ENCODE results near the gene NR2E1. TPM values are rescaled to one million over a fixed set of nuclear protein-coding genes. Genes with fewer than 3 reads are reported as not detected.

Gene NR2E1
- total RNA-seq, 1 donor from 2014 or later, result not detected

GRCh38 chr6:108152446-108152845 is 13.4 kb upstream of the NR2E1 start:
- intact Hi-C loops (cut with micrococcal nuclease), result no loop called here

DNA sequence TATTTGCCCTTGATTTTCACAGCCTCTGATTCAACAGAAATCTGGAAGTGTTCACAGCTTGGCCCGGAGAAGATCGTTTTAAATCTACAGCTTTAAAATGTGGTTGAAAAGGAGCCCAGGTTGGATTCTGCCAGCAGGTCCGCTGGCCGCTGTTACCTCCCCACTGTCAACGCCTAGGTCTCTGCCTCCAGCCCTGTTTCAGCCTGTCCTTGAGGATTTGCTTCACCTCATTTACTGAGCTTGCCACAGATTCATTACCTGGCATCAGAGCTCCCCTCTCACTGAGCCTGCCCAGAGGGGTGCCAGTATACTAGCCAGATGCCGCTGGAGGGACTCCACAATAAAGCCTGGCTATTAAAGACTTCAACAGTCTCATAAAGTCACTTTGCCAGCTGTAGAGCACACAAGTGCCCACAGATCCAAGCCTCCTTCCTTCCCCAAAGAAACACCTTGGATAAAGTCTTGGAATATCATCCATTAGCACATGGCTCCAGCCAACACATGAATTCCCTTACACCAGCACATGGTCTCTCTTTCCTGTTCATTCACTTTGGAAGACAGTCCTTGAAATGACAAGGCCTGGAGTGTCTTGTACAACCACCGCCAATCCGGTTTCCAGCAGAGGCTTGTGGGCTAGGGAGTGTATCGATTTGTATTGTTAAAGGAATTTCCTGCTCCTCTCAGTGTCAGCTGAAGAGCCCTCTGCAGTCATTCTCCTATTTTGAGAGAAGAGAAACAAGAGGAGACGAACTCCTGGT is 9.5 kb upstream of the NR2E1 start:
- intact Hi-C loops (cut with micrococcal nuclease), result loop anchor here (2.0 kb wide), 1 partner anchor 14 kb away; no protein-coding TSS in a partner anchor

GRCh38 chr6:108156938-108157233 is 8.9 kb upstream of the NR2E1 start:
- intact Hi-C loops (cut with micrococcal nuclease), result loop anchor here (2.0 kb wide), 1 partner anchor 14 kb away; no protein-coding TSS in a partner anchor

DNA sequence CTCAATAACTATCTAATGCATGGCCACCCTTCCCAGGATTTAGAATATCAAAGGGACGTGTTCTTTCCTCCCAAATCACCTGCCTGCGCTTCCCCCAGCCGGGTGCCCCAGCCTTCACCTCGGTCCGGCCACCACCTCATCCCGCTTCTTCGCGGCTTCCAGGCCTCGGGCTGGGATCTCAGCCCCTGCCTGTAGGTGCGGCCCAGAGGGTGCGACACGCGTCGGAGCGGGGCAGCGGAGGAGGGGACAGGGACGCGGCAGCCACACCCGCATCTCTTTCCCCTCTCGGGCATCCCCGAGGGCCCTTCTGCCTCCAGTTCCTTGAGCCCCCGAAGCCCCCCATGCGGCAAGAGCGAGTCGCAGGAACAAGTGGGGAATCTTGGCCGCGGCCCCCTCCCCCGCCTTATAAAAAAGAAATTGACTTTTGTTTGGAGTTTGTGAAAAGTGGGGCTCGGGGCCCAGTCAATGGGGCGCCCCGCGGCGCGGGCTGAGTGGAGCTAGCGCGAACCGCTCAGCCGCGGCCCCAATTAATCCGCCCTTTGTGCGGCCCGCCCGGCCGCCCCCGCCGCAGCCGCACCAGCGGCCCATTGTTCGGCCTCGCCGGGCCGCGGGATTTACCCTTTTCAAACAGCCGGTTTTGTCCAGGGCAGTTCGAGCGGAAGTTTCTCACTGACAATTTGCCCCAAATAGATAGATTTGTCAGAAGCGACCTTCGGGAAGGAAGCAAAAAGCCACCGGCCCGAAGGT is 8.4 kb upstream of the NR2E1 start:
- intact Hi-C loops (cut with micrococcal nuclease), result loop anchor here (2.0 kb wide), 1 partner anchor 13 kb away; no protein-coding TSS in a partner anchor

GRCh38 chr6:108157981-108158525 is 7.8 kb upstream of the NR2E1 start:
- intact Hi-C loops (cut with micrococcal nuclease), result loop anchor here (2.0 kb wide), 1 partner anchor 13 kb away; no protein-coding TSS in a partner anchor

GRCh38 chr6:108159981-108160380 is 5.8 kb upstream of the NR2E1 start:
- intact Hi-C loops (cut with micrococcal nuclease), result loop anchor here (10.0 kb wide), 1 partner anchor 665 kb away; the partner anchor contains the start of gene SOBP

GRCh38 chr6:108161724-108162282 is 4.0 kb upstream of the NR2E1 start:
- intact Hi-C loops (cut with micrococcal nuclease), result loop anchor here (10.0 kb wide), 1 partner anchor 667 kb away; the partner anchor contains the start of gene SOBP

DNA sequence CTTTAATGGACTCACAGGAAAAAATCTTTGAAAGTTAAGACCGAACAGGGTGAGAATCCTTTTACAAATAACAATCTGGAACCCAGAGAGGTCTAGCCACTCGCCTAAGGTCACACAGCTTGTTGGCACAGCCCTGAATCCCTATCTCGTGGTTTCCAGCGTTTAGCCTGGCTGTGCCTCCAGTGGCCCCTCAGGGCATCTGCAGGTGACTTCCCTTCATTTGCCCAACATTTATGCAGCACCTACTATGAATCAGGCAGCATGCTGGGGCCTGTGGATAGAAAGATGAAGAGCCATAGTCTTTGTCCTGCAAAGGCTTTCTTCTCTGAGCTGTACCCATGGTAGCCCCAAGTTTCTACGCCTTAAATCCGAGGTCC is 2.6 kb upstream of the NR2E1 start:
- intact Hi-C loops (cut with micrococcal nuclease), result loop anchor here (10.0 kb wide), 1 partner anchor 668 kb away; the partner anchor contains the start of gene SOBP

- intact Hi-C loops (cut with micrococcal nuclease), result loop anchor here (2.0 to 10.0 kb wide), 2 partner anchors 47 to 669 kb away; partner anchors contain the start of gene SOBP
Observed at GRCh38 chr6:108163644-108164542, 1.9 kb upstream of the NR2E1 start.

- intact Hi-C loops (cut with micrococcal nuclease), result loop anchor here (2.0 to 10.0 kb wide), 2 partner anchors 48 to 670 kb away; partner anchors contain the start of gene SOBP
Observed at GRCh38 chr6:108164543-108164814, 1.3 kb upstream of the NR2E1 start.

GRCh38 chr6:108164815-108165706 is 761 bp upstream of the NR2E1 start:
- intact Hi-C loops (cut with micrococcal nuclease), result loop anchor here (2.0 to 10.0 kb wide), 2 partner anchors 48 to 670 kb away; partner anchors contain the start of gene SOBP

- intact Hi-C loops (cut with micrococcal nuclease), result loop anchor here (10.0 kb wide), 1 partner anchor 672 kb away; the partner anchor contains the start of gene SOBP
Observed at GRCh38 chr6:108166664-108167448, 1.0 kb downstream of the NR2E1 start.

GRCh38 chr6:108167449-108168089 is 1.7 kb downstream of the NR2E1 start:
- intact Hi-C loops (cut with micrococcal nuclease), result loop anchor here (10.0 kb wide), 1 partner anchor 673 kb away; the partner anchor contains the start of gene SOBP

DNA sequence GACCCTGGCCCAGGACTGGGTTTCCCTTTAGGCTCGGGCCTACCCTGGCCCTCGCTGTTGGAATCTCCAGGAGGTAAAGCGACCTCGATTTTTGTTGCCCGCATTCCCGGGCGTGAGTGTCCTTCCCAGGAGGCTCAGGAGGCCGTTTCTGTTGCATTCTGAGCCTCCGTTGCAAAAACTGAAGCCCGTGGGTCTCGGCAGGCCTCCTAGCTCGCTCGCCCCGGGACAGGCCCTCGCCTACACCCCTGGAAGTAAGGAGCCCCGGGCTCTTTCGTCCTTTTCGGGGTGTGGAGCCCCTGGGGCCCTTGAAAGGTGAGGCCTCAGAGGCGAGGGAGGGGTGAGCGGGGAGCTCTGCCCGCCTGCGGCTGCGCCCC is 2.3 kb downstream of the NR2E1 start:
- intact Hi-C loops (cut with micrococcal nuclease), result loop anchor here (10.0 kb wide), 1 partner anchor 673 kb away; the partner anchor contains the start of gene SOBP

DNA sequence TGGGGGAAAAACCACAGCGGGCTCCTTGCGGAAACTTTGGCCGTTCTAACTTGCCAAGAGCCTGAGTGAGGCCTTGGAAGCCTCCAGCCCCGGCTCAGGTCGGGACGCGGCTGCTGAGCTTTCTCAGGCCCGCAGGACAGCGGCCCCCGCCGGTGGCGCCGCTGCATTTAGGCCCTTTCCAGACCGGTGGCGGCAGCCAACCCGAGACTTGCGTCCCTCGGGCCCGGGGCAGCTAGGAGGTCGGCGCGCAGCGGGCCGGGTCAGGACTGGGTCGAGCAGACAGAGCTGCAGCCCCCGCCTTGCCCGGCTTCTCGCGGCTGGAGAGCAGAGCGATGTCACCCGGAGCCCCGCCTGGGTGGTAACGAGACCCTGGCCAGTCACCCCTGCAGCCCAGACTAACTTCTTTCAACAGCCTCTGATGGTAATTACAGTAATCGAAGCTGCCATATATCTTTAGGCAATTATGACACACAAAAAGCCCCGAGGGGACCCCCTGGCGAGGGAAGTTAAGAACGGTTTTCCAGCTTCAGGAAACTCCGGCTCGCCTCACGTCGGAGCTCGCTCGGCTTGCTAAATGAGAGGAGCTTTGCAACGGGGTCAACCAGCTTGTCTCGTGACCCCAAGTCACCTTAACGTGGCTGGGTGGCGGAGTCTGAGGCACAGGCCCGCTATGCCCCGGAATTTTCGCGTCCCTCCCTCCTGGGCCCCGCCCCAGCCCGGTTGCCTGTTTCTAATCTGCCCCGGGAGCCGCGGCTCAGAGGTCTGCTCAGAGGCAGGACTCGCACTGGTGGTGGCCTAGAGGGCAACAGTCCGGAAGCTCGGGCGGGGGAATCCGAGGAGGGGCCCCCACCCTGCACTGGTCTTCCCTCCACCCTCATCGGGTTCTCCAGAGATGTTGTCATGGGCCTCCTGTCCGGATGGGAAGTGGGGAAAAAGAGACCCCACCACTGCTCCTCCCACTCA is 3.0 kb downstream of the NR2E1 start:
- intact Hi-C loops (cut with micrococcal nuclease), result loop anchor here (10.0 kb wide), 1 partner anchor 674 kb away; the partner anchor contains the start of gene SOBP

DNA sequence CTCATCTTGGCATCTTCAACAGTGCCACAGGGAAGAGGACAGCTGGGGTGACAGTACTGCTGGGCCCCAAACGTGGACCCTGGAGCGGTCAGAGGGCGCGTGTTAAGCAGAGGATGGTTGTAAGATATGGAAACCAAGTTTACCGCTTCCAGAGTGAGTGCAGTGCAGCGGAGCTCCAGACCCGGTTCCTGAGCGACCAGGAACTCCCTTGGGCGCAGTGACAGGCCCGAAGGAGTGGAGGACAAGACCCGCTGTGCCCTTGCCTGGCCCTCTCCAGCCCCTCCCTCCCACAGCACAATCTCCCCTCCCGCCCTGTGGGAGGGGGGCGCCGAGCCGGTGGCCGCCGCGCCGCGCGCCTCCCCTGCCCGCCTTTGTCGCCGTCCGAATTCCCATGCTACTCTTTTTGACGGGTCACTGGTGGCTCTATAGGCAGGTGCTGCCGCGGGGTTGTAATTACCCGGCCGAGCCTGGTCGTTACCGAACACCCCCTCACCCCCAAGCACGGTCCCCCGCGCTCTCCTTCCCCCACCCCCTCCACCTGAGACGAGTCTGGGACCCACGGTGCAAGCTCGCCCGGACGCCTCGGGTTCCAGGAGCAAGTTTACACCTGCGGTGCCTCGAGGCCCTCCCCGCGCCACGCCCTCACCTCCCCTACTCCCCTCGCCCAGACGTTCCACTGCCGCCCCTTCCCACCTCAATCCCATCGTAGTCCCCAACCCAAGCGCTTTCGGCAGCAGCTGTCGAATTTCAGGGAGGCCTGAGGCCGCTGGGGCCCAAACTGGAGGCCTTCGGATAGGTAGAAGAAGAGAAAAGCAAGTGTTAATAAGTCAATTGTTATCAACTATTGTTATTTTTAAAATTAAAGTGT is 3.9 kb downstream of the NR2E1 start:
- intact Hi-C loops (cut with micrococcal nuclease), result loop anchor here (2.0 to 10.0 kb wide), 4 partner anchors 13 to 675 kb away; partner anchors contain the start of gene SOBP
